ENCODE data around the gene CPPED1.

- TF ChIP-seq CTCF (conservative IDR thresholded peaks at IDR 0.05; ENCODE audit: low read depth, low read length), result no peak
- no peak for TF ChIP-seq EZH2phosphoT487 (IDR thresholded peaks at IDR 0.05; ENCODE audit: borderline replicate concordance, low read length)
These were observed 34.2 kb downstream of the CPPED1 start for GRCh38 chr16:12769525-12769924.
